ENCODE data around the gene KIRREL3. TPM values are rescaled to one million over a fixed set of nuclear protein-coding genes. Genes with fewer than 3 reads are reported as not detected.

KIRREL3 gene
- polyA plus RNA-seq, 1 of the 3 experiments (the other 2 are of a cell fraction): 3.7 TPM

- no peak for TF ChIP-seq IRF3 (IDR thresholded peaks at IDR 0.05; ENCODE audit: low read depth, low read length)
These were observed 263.6 kb downstream of the KIRREL3 start (continued) for GRCh38 chr11:126736682-126737572.

- no peak for TF ChIP-seq EZH2phosphoT487 (IDR thresholded peaks at IDR 0.05; ENCODE audit: borderline replicate concordance, low read depth)
- no peak for TF ChIP-seq GABPA (IDR thresholded peaks at IDR 0.05; ENCODE audit: low read depth)
- no peak for TF ChIP-seq USF2 (IDR thresholded peaks at IDR 0.05; ENCODE audit: borderline replicate concordance, low read depth, low read length)
- TF ChIP-seq JUND (IDR thresholded peaks at IDR 0.05): no peak
- TF ChIP-seq ELF1 (IDR thresholded peaks at IDR 0.05): no peak
- TF ChIP-seq PBX3 (IDR thresholded peaks at IDR 0.05): no peak
- TF ChIP-seq EP300 (IDR thresholded peaks at IDR 0.05; ENCODE audit: borderline replicate concordance in 1 of 2, low read depth in 1 of 2, low read length in 1 of 2): no peak
- TF ChIP-seq MXI1 (IDR thresholded peaks at IDR 0.05; ENCODE audit: low read depth, low read length): no peak
- TF ChIP-seq TCF12 (IDR thresholded peaks at IDR 0.05): no peak
- Histone ChIP-seq H3K4me1 (ENCODE audit: control insufficient read depth in 1 of 2, insufficient read depth in 2 of 2, low read depth in 1 of 2, low read length in 1 of 2) (no peaks in the 10 kb centered on the region), H3K9ac (no peak overlapping the region), H3K4me2 (no peak overlapping the region), H3K27ac (ENCODE audit: low read depth in 2 of 2, low read length in 1 of 2) (no peak overlapping the region), H3K79me2 (ENCODE audit: insufficient read depth) (no peaks in the 10 kb centered on the region), H3F3A (replicated peaks; ENCODE audit: insufficient read depth) (no peaks in the 10 kb centered on the region), H2AFZ (ENCODE audit: low read depth) (no peak overlapping the region), H3K9me3 (no peaks in the 10 kb centered on the region), H3K36me3 (replicated peaks in 1 of 2; ENCODE audit: control insufficient read depth in 1 of 2, insufficient read depth in 2 of 2, low read length in 1 of 2) (no peaks in the 10 kb centered on the region), H4K20me1 (ENCODE audit: insufficient read depth) (no peaks in the 10 kb centered on the region), H3K27me3 (ENCODE audit: insufficient read depth) (no peaks in the 10 kb centered on the region), H3K4me3 (ENCODE audit: low read depth in 2 of 2, low read length in 1 of 2) (no peak overlapping the region), H3K9me2 (no peaks in the 10 kb centered on the region)
- WGBS (ENCODE audit: low lambda C conversion rate): 87% methylated on average over 5 of the region's 7 CpGs
- DNase-seq: no peak
- CTCF ChIA-PET: interaction anchor here (8.8 kb wide), 1 partner anchor 18 kb away, joined by 63 read pairs; no protein-coding TSS in a partner anchor
- POLR2A ChIA-PET: no interaction called here
These were observed 265.8 kb downstream of the KIRREL3 start for GRCh38 chr11:126734752-126735151.

- no peak for DNase-seq
- Histone ChIP-seq H3K4me3 (ENCODE audit: low read depth in 2 of 2, low read length in 1 of 2) (no peak overlapping the region), H3K4me1 (ENCODE audit: control insufficient read depth in 1 of 2, insufficient read depth in 2 of 2, low read depth in 1 of 2, low read length in 1 of 2) (no peaks in the 10 kb centered on the region), H3K4me2 (no peak overlapping the region; the same call in 1 of the 2 replicates), H3K36me3 (replicated peaks in 1 of 2; ENCODE audit: control insufficient read depth in 1 of 2, insufficient read depth in 2 of 2, low read length in 1 of 2) (no peaks in the 10 kb centered on the region), H3K9me2 (no peaks in the 10 kb centered on the region), H3K79me2 (ENCODE audit: insufficient read depth) (no peaks in the 10 kb centered on the region), H4K20me1 (ENCODE audit: insufficient read depth) (no peaks in the 10 kb centered on the region), H3K27me3 (ENCODE audit: insufficient read depth) (no peaks in the 10 kb centered on the region), H3K9me3 (no peaks in the 10 kb centered on the region), H3K27ac (ENCODE audit: low read depth in 2 of 2, low read length in 1 of 2) (no peak overlapping the region), H3K9ac (no peak overlapping the region), H2AFZ (ENCODE audit: low read depth) (no peak overlapping the region), H3F3A (replicated peaks; ENCODE audit: insufficient read depth) (no peaks in the 10 kb centered on the region)
- POLR2A ChIA-PET: no interaction called here
- CTCF ChIA-PET: interaction anchor here (1.2 to 8.8 kb wide), 3 partner anchors 17 to 257 kb away, joined by 3 to 63 read pairs (median 6); no protein-coding TSS in a partner anchor
- 60% methylated on average over 2 of the region's 2 CpGs for WGBS (ENCODE audit: low lambda C conversion rate)
- TF ChIP-seq RFX5 (IDR thresholded peaks at IDR 0.05; ENCODE audit: low read length) (no peak), USF1 (IDR thresholded peaks at IDR 0.05; ENCODE audit: borderline replicate concordance, low read depth) (no peak), JUND (IDR thresholded peaks at IDR 0.05) (no peak), NFIC (IDR thresholded peaks at IDR 0.05; ENCODE audit: borderline replicate concordance) (no peak), CHD2 (IDR thresholded peaks at IDR 0.05; ENCODE audit: low read length, partially characterized antibody) (no peak), NRF1 (IDR thresholded peaks at IDR 0.05; ENCODE audit: low read depth, low read length) (no peak), RXRA (IDR thresholded peaks at IDR 0.05; ENCODE audit: borderline replicate concordance, low read depth) (no peak), FOSL2 (IDR thresholded peaks at IDR 0.05; ENCODE audit: borderline replicate concordance, low read depth) (no peak), TEAD4 (IDR thresholded peaks at IDR 0.05; ENCODE audit: borderline replicate concordance, insufficient read depth) (no peak), PBX3 (IDR thresholded peaks at IDR 0.05) (no peak), GABPA (IDR thresholded peaks at IDR 0.05; ENCODE audit: low read depth) (no peak), MEF2A (IDR thresholded peaks at IDR 0.05; ENCODE audit: borderline replicate concordance, low read depth) (no peak), MXI1 (IDR thresholded peaks at IDR 0.05; ENCODE audit: low read depth, low read length) (no peak), RAD21 (IDR thresholded peaks at IDR 0.05; ENCODE audit: low read length) (no peak)
These were observed 266.9 kb downstream of the KIRREL3 start for GRCh38 chr11:126733685-126734084.

Measured in SK-N-SH (cell line).